Measurements from ENCODE around the gene KANK2.
"Not testable (repeated sequence)": the region's sequence is repeated elsewhere in the genome, so short reads cannot be mapped to it uniquely, and the experiment has no call there.

Gene KANK2

DNA sequence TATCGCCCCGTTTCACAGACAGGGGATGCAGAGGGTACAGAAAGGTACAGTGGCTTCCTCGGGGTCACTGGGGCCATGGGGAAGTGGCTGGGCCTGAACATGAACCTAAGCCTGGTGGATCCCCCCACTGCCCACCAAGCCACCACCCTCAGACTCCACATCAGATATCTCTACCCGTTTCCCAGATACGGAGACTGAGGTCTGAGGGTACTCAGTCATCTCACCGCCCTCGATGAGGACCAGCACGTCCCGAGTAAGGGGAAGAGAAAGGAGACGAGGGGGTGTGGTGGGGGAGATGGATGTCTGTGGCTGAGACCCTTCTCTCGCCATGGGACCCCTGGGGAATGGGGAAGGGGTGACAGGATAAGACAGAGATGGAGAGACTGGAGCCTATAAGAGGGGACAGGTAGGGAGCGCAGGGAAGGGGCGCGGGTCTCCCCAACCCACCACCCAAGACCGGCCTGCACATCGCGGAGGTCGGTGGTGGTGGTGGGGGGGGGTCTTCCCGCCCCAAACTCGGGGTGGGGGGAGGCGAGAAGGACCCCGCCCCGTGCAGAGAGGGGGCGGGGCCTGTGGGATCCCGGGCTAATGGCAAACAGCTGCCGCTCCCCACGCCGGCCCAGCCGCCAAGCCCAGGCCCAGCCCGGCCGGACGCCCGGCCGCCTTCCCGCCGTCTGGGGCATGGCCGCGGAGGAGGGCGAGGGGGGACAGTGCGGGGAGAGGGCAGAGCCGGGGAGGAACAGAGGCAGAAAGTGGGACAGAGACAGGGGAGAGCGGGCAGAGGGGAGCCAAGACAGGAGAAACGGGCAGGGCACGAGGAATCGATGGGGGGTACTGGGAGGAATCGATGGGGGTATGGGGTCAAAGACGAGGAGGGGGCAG lies 698 bp downstream of the KANK2 start:
- DNase-seq (ENCODE audit: low read depth in 2 of 2): no peak

- no peak for DNase-seq (ENCODE audit: low read depth in 2 of 2)
Measured at GRCh38 chr19:11195681-11196080, 1.7 kb downstream of the KANK2 start.

DNA sequence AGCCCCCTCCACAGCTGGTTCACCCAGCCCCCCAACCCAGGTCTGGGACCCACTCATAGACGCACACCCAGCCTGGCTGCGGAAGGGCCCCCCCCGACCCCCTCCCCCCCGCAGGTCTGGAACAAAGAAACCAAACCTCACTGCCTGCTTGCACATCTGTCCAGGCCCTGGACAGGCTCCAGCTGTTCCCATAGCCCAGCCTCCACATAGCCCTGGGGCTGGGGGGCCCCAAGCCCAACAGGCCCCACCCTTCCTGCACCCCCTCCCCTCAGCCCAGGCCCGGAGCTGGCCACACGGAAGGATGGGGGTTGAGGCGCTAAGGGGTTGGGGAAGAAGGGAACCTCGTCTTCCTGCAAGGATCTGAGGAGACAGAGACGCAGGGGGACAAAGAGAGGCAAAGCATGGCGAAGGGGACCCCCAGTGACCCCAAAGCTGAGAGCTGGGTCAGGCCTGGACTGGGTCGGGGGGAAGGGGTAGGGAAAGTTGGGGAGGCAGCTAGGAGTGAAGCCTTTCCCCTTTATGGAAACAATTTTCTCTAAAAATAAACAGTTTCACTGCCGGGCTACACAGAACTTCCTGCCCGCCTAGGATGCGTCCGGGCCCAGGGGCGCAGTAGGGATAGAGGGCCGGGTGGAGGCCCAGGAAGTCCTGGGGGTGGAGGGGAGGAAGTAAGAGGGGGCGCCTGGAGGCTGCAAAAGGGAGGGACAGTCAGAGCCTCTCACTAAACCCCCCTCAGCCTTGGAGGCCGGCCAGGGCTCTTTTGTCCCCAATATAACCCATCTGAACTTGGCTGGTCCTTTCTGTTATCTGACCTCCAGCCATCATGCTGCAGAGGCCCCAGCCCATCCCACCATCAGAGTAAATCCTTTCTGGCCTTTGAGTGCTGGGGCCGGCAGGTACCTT lies 2.4 kb downstream of the KANK2 start:
- no peak for DNase-seq (ENCODE audit: low read depth in 2 of 2)

- DNase-seq (ENCODE audit: low read depth in 2 of 2): no peak
Measured at GRCh38 chr19:11194173-11194572, 3.2 kb downstream of the KANK2 start.

DNA sequence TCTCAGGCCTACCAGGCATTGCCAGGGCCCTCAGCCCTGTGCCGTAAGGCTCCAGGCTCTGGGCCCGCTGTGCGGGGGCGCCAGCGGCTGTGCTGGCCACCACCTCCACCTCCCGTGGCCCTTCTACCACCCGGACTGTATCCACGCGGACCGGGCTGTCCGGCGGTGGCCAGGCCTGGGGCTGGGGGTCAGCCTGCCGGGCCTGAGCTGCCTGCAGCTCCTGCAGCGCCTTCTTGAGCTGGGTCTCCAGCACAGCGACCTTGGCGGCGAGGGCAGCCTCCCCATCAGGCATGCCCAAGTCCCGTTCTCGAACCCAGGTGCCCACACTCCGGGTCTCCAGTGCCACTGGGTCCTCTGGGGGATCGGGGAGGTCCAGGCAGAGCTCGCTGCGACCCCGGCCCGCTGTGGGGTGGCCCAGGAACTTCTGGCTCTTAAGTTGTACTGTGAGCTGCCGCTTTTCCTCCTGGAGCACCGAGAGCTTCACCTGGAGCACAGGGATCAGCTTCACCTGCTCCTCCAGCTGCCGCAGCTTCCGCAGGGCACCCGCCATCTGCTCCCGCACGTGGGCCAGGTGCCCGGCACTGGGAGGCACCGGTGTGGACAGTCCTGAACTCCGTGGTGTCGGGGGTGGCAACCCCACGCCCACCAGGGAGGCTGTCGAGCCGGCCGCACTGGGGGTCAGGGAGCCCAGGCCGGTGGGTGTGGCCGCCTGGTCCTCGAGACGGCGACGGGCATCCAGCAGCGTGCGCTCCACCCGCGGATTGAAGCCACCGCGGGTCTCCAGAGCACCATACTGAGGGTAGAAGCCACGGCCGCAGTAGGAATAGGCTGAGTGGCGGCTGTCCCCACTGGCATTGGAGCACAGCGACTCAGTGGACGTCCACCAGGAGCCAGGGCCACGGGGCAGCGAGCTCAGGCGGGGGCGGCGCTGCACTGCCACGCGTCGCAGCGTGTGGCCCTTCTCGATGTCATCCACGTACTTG lies 4.1 kb downstream of the KANK2 start:
- no peak for DNase-seq (ENCODE audit: low read depth in 2 of 2)

DNA sequence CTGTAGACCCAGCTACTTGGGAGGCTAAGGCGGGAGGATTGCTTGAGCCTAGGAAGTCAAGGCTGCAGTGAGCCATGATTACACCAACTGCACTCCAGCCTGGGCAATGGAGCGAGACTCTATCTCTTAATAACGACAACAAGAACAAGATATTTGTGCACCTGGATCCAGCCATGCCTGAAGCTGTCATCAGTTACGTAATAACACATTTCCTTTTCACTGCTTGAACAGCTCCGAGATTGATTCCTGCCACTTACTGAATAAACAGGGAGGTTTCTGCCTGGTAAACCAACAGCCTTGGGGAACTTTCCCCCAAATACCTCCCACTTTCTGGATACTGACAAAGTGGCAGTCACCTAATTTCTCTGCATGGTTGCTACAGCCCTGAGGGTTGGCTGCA lies 5.4 kb downstream of the KANK2 start:
- no peak for DNase-seq (ENCODE audit: low read depth in 2 of 2)

- DNase-seq (ENCODE audit: low read depth in 2 of 2): no peak
Measured at GRCh38 chr19:11191273-11191755, 6.0 kb downstream of the KANK2 start.

GRCh38 chr19:11190501-11190900 lies 6.8 kb downstream of the KANK2 start:
- DNase-seq (ENCODE audit: low read depth in 2 of 2): no peak

- DNase-seq (ENCODE audit: low read depth in 2 of 2): no peak
Measured at GRCh38 chr19:11187441-11187840, 9.9 kb downstream of the KANK2 start.

- no peak for DNase-seq (ENCODE audit: low read depth in 2 of 2)
Measured at GRCh38 chr19:11182994-11183393, 14.4 kb downstream of the KANK2 start.

DNA sequence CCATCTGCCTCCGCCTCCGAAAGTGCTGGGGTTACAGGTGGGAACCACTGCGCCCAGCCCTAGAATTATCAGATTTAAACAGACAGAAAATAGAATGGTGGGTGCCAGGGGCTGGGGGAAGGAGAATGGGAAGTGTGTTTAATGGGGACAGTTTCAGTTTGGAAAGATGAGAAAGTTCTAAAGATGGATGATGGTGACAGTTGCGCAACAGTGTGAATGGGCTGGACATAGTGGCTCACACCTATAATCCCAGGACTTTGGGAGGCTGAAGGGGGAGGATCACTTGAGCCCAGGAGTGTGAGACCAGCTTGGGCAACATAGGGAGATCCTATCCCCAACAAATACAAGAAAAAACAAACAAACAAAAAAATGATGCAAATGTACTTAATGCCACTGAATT lies 15.9 kb downstream of the KANK2 start:
- no peak for DNase-seq (ENCODE audit: low read depth in 2 of 2)

- not testable (repeated sequence) for DNase-seq (ENCODE audit: low read depth in 2 of 2)
Measured at GRCh38 chr19:11180975-11181374, 16.4 kb downstream of the KANK2 start.

DNA sequence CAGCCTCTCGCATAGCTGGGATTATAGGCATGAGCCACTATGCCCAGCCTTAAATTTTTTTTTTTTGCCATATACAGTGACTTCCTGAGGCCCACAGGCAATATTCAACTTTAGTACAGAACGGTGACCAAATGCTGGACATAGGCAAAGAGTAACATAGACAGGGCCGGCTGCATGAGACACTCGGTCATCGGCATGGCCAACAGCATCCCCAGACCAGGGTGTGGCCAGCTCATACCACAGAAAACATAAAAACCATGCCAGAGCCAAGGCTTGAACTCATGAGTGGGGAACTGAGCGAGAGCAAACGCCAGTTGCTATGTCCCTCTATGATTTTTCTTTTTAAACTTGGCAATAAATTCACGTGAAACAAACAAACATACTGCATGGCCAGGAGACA lies 17.0 kb downstream of the KANK2 start:
- no peak for DNase-seq (ENCODE audit: low read depth in 2 of 2)

DNA sequence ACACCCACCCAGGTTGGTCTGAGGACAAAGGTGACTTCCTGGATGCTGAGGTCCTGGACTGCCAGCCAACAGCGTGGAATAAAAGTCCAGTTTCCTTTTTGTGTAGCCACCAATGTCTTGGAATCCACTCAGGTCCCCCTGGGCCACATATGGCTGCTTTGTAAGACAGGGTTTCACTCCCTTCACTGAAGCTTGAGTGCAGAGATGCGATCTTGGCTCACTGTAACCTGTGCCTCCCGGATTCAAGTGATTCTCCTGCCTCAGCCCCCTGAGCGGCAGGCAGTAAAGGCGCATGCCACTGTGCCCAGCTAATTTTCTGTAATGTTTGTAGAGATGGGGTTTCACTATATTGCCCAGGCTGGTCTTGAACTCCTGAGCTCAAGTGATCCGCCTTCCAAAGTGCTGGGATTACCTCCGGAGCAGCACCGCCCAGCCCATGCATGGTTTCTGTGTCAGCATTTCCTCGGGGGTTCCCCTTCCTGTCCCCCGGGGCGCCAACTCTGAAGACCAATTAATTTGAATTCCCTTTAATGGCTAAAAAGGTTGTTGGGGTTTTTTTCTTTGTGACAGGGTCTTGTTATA lies 17.5 kb downstream of the KANK2 start:
- DNase-seq (ENCODE audit: low read depth in 2 of 2): no peak

DNA sequence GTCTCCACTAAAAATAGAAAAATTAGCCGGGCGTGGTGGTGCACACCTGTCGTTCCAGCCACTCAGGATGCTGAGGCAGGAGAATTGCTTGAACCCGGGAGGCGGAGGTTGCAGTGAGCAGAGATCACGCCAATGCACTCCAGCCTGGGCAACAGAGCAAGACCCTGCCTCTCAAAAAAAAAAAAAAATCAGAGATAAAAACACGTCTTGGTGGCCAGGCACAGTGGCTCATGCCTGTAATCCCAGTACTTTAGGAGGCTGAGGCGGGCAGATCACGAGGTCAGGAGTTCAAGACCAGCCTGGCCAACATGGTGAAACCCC lies 18.2 kb downstream of the KANK2 start:
- DNase-seq (ENCODE audit: low read depth in 2 of 2): not testable (repeated sequence)

DNA sequence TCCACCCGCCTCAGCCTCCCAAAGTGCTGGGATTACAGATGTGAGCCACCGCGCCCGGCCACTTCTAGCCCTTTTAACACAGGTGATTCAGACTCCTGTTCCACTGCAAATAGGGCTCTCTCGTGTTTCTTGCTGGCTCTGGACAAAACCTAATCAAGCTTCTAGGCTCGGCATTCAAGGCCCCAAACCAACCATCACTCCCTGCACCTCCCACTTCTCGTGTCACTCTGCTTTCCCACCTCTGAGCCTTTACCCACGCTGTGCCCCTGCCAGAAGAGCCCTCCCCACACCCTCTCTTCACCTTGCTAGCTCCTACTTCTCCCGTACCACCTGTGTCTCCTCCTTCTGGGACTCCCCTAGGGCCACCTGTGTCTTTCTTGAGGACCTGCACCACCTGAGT lies 19.8 kb downstream of the KANK2 start:
- no peak for DNase-seq (ENCODE audit: low read depth in 2 of 2)

DNA sequence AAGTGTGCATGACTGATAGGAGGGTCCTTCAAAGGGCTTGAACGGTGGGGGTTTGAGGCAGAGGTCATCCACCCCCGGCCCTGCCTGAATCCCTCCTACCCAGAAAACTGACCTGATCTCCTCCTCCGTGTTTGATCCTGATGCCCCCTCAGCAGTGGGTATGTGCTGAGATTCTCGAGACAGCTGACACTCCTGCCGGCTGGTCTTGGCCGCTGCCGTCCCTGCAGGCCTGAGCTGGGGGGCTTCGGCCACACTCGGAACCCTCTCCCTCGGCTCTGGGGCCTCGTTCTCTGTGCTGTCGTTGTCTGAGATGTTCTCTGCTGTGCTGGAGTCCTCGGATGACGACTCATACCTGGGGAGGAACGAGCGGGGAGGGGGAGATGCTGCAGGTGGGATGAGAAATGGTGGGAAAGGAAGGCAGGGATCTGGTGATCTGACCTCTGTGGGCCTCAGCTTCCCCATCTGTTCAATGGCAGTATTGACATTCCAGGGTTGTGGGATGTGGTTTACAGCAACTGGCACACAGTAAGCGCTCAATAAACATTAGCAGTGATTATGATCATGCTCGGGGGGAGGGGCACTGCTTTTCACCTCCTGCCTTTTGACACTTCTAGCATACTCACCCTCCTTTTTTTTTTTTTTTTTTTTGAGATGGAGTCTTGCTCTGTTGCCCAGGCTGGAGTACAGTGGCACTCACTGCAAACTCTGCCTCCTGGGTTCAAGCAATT lies 20.7 kb downstream of the KANK2 start:
- no peak for DNase-seq (ENCODE audit: low read depth in 2 of 2)

- no peak for DNase-seq (ENCODE audit: low read depth in 2 of 2)
Measured at GRCh38 chr19:11175920-11176319, 21.4 kb downstream of the KANK2 start.

DNA sequence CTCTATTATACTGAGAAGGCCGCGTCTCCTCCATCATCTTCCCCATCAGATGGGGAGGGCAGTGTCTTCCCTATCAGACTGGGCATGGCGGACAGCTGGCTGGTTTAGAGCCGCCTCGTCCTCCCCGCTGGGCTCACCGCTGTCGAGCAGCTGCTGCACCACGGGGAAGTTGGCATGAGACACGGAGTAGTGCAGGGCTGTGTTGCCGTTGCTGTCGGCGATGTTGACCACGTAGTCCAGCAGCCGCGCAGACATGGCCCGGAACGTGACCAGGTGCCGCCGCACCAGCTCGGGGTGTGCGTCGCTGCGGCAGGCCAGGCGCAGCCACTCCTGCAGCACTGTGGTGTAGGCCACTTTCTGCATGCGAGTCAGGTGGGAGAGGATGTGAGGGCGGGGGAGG lies 23.0 kb downstream of the KANK2 start:
- no peak for DNase-seq (ENCODE audit: low read depth in 2 of 2)

- DNase-seq (ENCODE audit: low read depth in 2 of 2): no peak
Measured at GRCh38 chr19:11173516-11174155, 23.7 kb downstream of the KANK2 start.
